ENCODE results near the gene GMDS. TPM values are rescaled to one million over a fixed set of nuclear protein-coding genes. Genes with fewer than 3 reads are reported as not detected.

GMDS gene
- total RNA-seq, 1 experiment from 2014 or later: 35.0 TPM

GRCh38 chr6:1798965-1799325 is 446.5 kb downstream of the GMDS start:
- H3K4me1 Mint-ChIP-seq: peaks cover 35% of the 10 kb centered on the region
- H3K4me3 Mint-ChIP-seq: no peak overlapping the region
- TF ChIP-seq ZNF396 (CRISPR knock-in tag; IDR thresholded peaks at IDR 0.05; ENCODE audit: borderline replicate concordance) (no peak), PRDM15 (CRISPR knock-in tag; IDR thresholded peaks at IDR 0.05) (no peak), ZNF263 (CRISPR knock-in tag; IDR thresholded peaks at IDR 0.05; ENCODE audit: low read depth) (no peak), MYBL2 (CRISPR knock-in tag; IDR thresholded peaks at IDR 0.05) (no peak), CREM (CRISPR knock-in tag; IDR thresholded peaks at IDR 0.05) (no peak), USF1 (CRISPR knock-in tag; IDR thresholded peaks at IDR 0.05) (no peak), E2F1 (CRISPR knock-in tag; IDR thresholded peaks at IDR 0.05) (no peak), OVOL2 (CRISPR knock-in tag; IDR thresholded peaks at IDR 0.05; ENCODE audit: borderline replicate concordance) (no peak), RORB (CRISPR knock-in tag; IDR thresholded peaks at IDR 0.05) (no peak), EMX1 (CRISPR knock-in tag; IDR thresholded peaks at IDR 0.05) (no peak), GABPB1 (CRISPR knock-in tag; IDR thresholded peaks at IDR 0.05) (no peak), SMAD4 (CRISPR knock-in tag; IDR thresholded peaks at IDR 0.05) (no peak), ATF1 (CRISPR knock-in tag; IDR thresholded peaks at IDR 0.05) (no peak), HMGXB4 (CRISPR knock-in tag; IDR thresholded peaks at IDR 0.05) (no peak), ZNF219 (CRISPR knock-in tag; IDR thresholded peaks at IDR 0.05; ENCODE audit: borderline replicate concordance) (no peak), ERG (CRISPR knock-in tag; IDR thresholded peaks at IDR 0.05) (no peak), STAT6 (CRISPR knock-in tag; conservative IDR thresholded peaks at IDR 0.05; ENCODE audit: low read depth) (no peak)
- TF ChIP-seq, protein P1, sequence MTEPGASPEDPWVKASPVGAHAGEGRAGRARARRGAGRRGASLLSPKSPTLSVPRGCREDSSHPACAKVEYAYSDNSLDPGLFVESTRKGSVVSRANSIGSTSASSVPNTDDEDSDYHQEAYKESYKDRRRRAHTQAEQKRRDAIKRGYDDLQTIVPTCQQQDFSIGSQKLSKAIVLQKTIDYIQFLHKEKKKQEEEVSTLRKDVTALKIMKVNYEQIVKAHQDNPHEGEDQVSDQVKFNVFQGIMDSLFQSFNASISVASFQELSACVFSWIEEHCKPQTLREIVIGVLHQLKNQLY (CRISPR knock-in tag; IDR thresholded peaks at IDR 0.05): no peak
- TF ChIP-seq, protein P2, sequence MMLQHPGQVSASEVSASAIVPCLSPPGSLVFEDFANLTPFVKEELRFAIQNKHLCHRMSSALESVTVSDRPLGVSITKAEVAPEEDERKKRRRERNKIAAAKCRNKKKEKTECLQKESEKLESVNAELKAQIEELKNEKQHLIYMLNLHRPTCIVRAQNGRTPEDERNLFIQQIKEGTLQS (CRISPR knock-in tag; conservative IDR thresholded peaks at IDR 0.05): no peak
- ChIA-PET CTCF (no interaction called here), POLR2A (no interaction called here)
- ATAC-seq (no peak), DNase-seq (ENCODE audit: low spot score) (no peak)
- no peaks in the 10 kb centered on the region for H3K36me3 Mint-ChIP-seq
- H3K9me3 Mint-ChIP-seq: no peaks in the 10 kb centered on the region
- H3K27me3 Mint-ChIP-seq (ENCODE audit: low read depth): no peaks in the 10 kb centered on the region
- no peak overlapping the region for H3K27ac Mint-ChIP-seq

Measured in WTC11 (cell line).